HEK293 (cell line): ENCODE measurements around the gene IL11RA.

Experiments
- CTCF ChIA-PET: fragments of 350-600 bp; formaldehyde crosslinking; extraction: SDS; loops from one replicate; lab custom pipeline; 2021; ENCODE audit warnings: antibody characterized with exemption; lab: Yijun Ruan, JAX
- POLR2A ChIA-PET: fragments of 300-600 bp; formaldehyde crosslinking; extraction: SDS; loops from one replicate; lab custom pipeline; 2020; ENCODE audit warnings: antibody characterized with exemption, inconsistent platforms; lab: Yijun Ruan, JAX
- H3K27ac ChIP-seq: fragments of 200-500 bp; sonication (Bioruptor generic); 2 replicates; pipeline ENCODE4 v1.5.1; 2014; ENCODE audit warnings: low read depth, low read length, control low read depth, inconsistent platforms; ENCODE audit errors: extremely low read depth
- H3K36me3 ChIP-seq, 2 experiments: fragments of 200-500 bp in 1 of 2; sonication (Bioruptor generic) in 1 of 2; 1 replicate in 1 of 2; 2 replicates in 1 of 2; pipeline ENCODE4 v1.5.1; 2014 to 2017; ENCODE audit warnings: inconsistent platforms in 2 of 2, low read length in 2 of 2; ENCODE audit not compliant: control insufficient read depth in 2 of 2, insufficient read depth in 1 of 2
- H3K4me1 ChIP-seq: fragments of 200-500 bp; sonication (Bioruptor generic); 2 replicates; pipeline ENCODE4 v1.5.1; 2014; ENCODE audit warnings: mild to moderate bottlenecking, low read length, inconsistent platforms; ENCODE audit not compliant: control insufficient read depth, insufficient read depth
- H3K4me3 ChIP-seq: 2 replicates; pipeline ENCODE4 v1.5.1; 2011; ENCODE audit warnings: low read depth, mild to moderate bottlenecking, control low read depth, low read length, moderate library complexity
- H3K9me3 ChIP-seq: fragments of 200-500 bp; sonication (Bioruptor generic); 2 replicates; pipeline ENCODE4 v1.5.1; 2014; ENCODE audit warnings: low read depth, low read length, inconsistent platforms; ENCODE audit not compliant: control insufficient read depth, insufficient read depth
- INSM2 ChIP-seq: fragments of 450-650 bp; formaldehyde crosslinking; IDR thresholded peaks from 2 replicates; pipeline ENCODE4 v1.5.1; 2016; ENCODE audit warnings: missing biosample characterization, missing genetic modification characterization
- KLF7 ChIP-seq: fragments of 450-650 bp; formaldehyde crosslinking; IDR thresholded peaks from 2 replicates; pipeline ENCODE4 v1.5.1; 2016; ENCODE audit warnings: missing biosample characterization, missing genetic modification characterization, borderline replicate concordance
- KLF8 ChIP-seq: fragments of 450-650 bp; formaldehyde crosslinking; IDR thresholded peaks from 2 replicates; pipeline ENCODE4 v1.5.1; 2016; ENCODE audit warnings: missing biosample characterization, missing genetic modification characterization
- KLF9 ChIP-seq: fragments of 450-650 bp; formaldehyde crosslinking; IDR thresholded peaks from 2 replicates; pipeline ENCODE4 v1.5.1; 2016; ENCODE audit warnings: missing biosample characterization, missing genetic modification characterization, low read depth
- OSR2 ChIP-seq: fragments of 450-650 bp; formaldehyde crosslinking; IDR thresholded peaks from 2 replicates; pipeline ENCODE4 v1.5.1; 2016; ENCODE audit warnings: missing biosample characterization, missing genetic modification characterization
- SCRT1 ChIP-seq: fragments of 450-650 bp; formaldehyde crosslinking; IDR thresholded peaks from 2 replicates; pipeline ENCODE4 v1.5.1; 2016; ENCODE audit warnings: missing biosample characterization, missing genetic modification characterization, borderline replicate concordance
- ZBTB26 ChIP-seq: fragments of 450-650 bp; formaldehyde crosslinking; optimal IDR thresholded peaks from 2 replicates; pipeline ENCODE3; 2016; ENCODE audit warnings: missing biosample characterization, mild to moderate bottlenecking, missing genetic modification characterization
- ZBTB48 ChIP-seq: fragments of 450-650 bp; formaldehyde crosslinking; IDR thresholded peaks from 2 replicates; pipeline ENCODE4 v1.5.1; 2016; ENCODE audit warnings: missing biosample characterization, missing genetic modification characterization
- ZEB2 ChIP-seq: fragments of 450-650 bp; formaldehyde crosslinking; IDR thresholded peaks from 2 replicates; pipeline ENCODE4 v1.5.1; 2016; ENCODE audit warnings: missing biosample characterization, missing genetic modification characterization
- ZFHX2 ChIP-seq: fragments of 450-650 bp; formaldehyde crosslinking; conservative IDR thresholded peaks from 2 replicates; pipeline ENCODE4 v1.5.1; 2016; ENCODE audit warnings: missing biosample characterization, missing genetic modification characterization
- ZNF16 ChIP-seq: fragments of 450-650 bp; formaldehyde crosslinking; IDR thresholded peaks from 2 replicates; pipeline ENCODE4 v1.5.1; 2016; ENCODE audit warnings: low read depth, missing biosample characterization, missing genetic modification characterization
- ZNF2 ChIP-seq: fragments of 450-650 bp; formaldehyde crosslinking; IDR thresholded peaks from 2 replicates; pipeline ENCODE4 v1.5.1; 2016; ENCODE audit warnings: missing biosample characterization, missing genetic modification characterization
- ZNF202 ChIP-seq: fragments of 450-650 bp; formaldehyde crosslinking; IDR thresholded peaks from 2 replicates; pipeline ENCODE4 v1.5.1; 2016; ENCODE audit warnings: missing biosample characterization, missing genetic modification characterization, borderline replicate concordance
- ZNF248 ChIP-seq: fragments of 450-650 bp; formaldehyde crosslinking; IDR thresholded peaks from 2 replicates; pipeline ENCODE4 v1.5.1; 2017; ENCODE audit warnings: missing biosample characterization, missing genetic modification characterization
- ZNF426 ChIP-seq: fragments of 450-650 bp; formaldehyde crosslinking; IDR thresholded peaks from 2 replicates; pipeline ENCODE4 v1.5.1; 2017; ENCODE audit warnings: missing biosample characterization, missing genetic modification characterization, mild to moderate bottlenecking, inconsistent platforms, moderate library complexity
- ZNF530 ChIP-seq: fragments of 450-650 bp; formaldehyde crosslinking; IDR thresholded peaks from 2 replicates; pipeline ENCODE4 v1.5.1; 2016; ENCODE audit warnings: low read depth, missing biosample characterization, missing genetic modification characterization
- ZNF558 ChIP-seq: fragments of 450-650 bp; formaldehyde crosslinking; IDR thresholded peaks from 2 replicates; pipeline ENCODE4 v1.5.1; 2016; ENCODE audit warnings: missing biosample characterization, missing genetic modification characterization
- ZNF561 ChIP-seq: fragments of 450-650 bp; IDR thresholded peaks from 2 replicates; pipeline ENCODE4 v1.5.1; 2018; ENCODE audit warnings: missing biosample characterization, missing genetic modification characterization, borderline replicate concordance
- ZNF600 ChIP-seq: fragments of 450-650 bp; formaldehyde crosslinking; IDR thresholded peaks from 2 replicates; pipeline ENCODE4 v1.5.1; 2016; ENCODE audit warnings: missing biosample characterization, missing genetic modification characterization
- ZNF610 ChIP-seq: fragments of 450-650 bp; formaldehyde crosslinking; IDR thresholded peaks from 2 replicates; pipeline ENCODE4 v1.5.1; 2016; ENCODE audit warnings: missing biosample characterization, missing genetic modification characterization, borderline replicate concordance
- ZNF654 ChIP-seq: fragments of 450-650 bp; formaldehyde crosslinking; IDR thresholded peaks from 2 replicates; pipeline ENCODE4 v1.5.1; 2016; ENCODE audit warnings: low read depth, missing biosample characterization, missing genetic modification characterization
- TF ChIP-seq, protein P1 (sequence below): fragments of 450-650 bp; formaldehyde crosslinking; IDR thresholded peaks from 2 replicates; pipeline ENCODE4 v1.5.1; 2016; ENCODE audit warnings: missing biosample characterization, missing genetic modification characterization
- TF ChIP-seq, protein P2 (sequence below): fragments of 450-650 bp; IDR thresholded peaks from 2 replicates; pipeline ENCODE4 v1.5.1; 2018; ENCODE audit warnings: missing biosample characterization, missing genetic modification characterization

Gene IL11RA

DNA sequence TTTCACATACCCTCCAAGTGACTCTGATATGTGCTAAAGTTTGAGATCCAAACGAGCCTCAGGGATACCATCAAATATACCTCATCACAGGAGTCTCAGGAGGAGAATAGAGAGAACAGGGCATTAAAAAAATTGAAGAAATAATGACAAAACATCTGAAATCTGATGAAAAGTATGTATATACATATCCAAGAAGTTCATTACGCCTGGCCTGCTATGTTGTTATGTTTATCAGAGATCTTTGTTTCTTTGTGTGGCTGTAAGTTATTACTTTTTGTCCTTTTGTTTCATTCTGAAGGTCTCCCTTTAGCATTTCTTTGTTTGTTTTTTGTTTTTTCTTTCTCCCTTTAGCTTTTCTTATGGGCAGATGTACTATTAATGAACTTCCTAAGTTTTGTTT is 41.6 kb downstream of the IL11RA start:
- ChIA-PET CTCF (interaction anchor here (0.6 to 1.5 kb wide), 3 partner anchors 10 to 82 kb away, joined by 3 to 7 read pairs (median 4); partner anchors contain the start of gene RPP25L), POLR2A (no interaction called here)
- no peak for TF ChIP-seq ZNF16
- TF ChIP-seq ZNF558: peak; percentile 94
- no peak for TF ChIP-seq ZNF202 (tag by site-specific recombination)

DNA sequence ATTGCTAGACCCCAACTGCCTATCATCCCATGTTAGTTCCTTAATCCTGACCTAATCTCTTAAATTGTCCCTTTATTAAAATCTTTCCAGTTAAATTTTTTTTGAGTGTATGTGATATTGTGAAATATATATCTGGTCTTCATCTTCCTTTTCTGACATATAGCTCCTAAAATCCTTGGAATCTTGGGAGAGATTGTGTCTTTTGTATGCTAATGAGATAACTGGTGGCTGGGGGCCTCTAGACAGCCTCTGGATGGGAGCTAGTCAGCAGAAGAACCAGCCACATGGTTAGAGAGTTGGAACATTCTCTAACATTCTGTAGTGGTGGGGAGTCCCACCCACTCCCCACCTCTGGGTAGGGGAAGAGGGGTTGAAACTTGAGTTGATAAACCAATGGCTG is 42.8 kb downstream of the IL11RA start:
- Histone ChIP-seq H3K4me3 (no peak overlapping the region), H3K27ac (no peak overlapping the region), H3K4me1 (no peaks in the 10 kb centered on the region), H3K36me3 (no peaks in the 10 kb centered on the region), H3K9me3 (no peaks in the 10 kb centered on the region)
- no peak for TF ChIP-seq INSM2 (tag by site-specific recombination)
- TF ChIP-seq ZNF530 (tag by site-specific recombination): no peak
- ChIA-PET POLR2A (no interaction called here), CTCF (interaction anchor here (0.5 to 1.5 kb wide), 5 partner anchors 8 to 222 kb away, joined by 3 to 5 read pairs (median 3); no protein-coding TSS in a partner anchor)

More for the DNA sequence above, 41.6 kb downstream of the IL11RA start:
- H3K4me3 ChIP-seq: no peak overlapping the region
- H3K9me3 ChIP-seq: no peaks in the 10 kb centered on the region
- H3K27ac ChIP-seq: no peak overlapping the region
- H3K36me3 ChIP-seq: no peaks in the 10 kb centered on the region
- no peaks in the 10 kb centered on the region for H3K4me1 ChIP-seq

DNA sequence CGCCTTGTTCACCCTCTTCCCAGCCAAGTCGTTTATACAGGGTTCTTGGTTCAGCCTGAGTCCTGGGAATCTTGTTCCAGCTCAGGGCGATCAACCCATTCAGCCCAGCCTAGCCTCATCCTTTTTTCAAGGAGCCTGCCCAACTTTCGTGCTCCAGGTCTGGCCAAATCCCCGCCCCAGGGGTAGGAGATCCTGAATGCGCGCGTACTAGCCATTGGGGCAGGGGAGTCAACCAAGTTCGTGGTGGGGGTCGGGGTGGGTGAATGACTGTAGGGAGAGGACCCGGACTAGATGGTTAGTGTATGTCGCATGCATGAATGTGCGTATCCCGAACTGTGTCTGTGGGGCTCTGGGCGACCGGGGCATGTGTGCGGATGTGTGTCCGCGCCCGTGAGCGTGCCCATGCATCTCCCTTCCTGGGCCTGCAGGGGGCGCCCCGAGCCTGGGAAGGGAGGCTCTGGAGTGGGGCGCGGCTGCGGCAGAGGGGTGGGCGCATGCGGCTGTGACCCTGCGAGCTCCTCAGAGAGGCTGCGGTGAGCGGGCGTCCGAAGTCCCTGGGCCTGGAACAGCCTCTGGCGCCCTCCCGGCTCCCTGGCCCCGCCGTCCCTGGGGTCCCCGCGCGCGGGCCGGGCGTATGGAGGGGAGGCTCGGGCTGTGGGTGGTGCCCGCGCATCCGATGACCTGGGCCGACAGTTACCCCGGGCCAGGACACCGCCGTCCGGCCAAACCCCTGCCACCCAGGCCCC is 49.2 kb downstream of the IL11RA start:
- CTCF ChIA-PET: interaction anchor here (0.5 to 7.1 kb wide), 52 partner anchors 9 to 1301 kb away, joined by 3 to 116 read pairs (median 5); partner anchors contain the start of genes CCL19, CCL21, DCTN3 and GALT
- Histone ChIP-seq H3K27ac (no peak overlapping the region), H3K4me3 (peak overlapping the region; percentile 48), H3K36me3 (no peaks in the 10 kb centered on the region), H3K9me3 (no peaks in the 10 kb centered on the region), H3K4me1 (peaks cover 2% of the 10 kb centered on the region; the same call in 1 of the 2 replicates)
- POLR2A ChIA-PET: interaction anchor here (0.7 kb wide), 1 partner anchor 951 kb away, joined by 3 read pairs; no protein-coding TSS in a partner anchor
- 0 out of 2 replicates have a peak, but pooled peaks have one; percentile 26 for TF ChIP-seq ZNF561 (tag by site-specific recombination)
- no peak for TF ChIP-seq SCRT1
- TF ChIP-seq ZNF426 (tag by site-specific recombination): no peak
- TF ChIP-seq, protein P1, sequence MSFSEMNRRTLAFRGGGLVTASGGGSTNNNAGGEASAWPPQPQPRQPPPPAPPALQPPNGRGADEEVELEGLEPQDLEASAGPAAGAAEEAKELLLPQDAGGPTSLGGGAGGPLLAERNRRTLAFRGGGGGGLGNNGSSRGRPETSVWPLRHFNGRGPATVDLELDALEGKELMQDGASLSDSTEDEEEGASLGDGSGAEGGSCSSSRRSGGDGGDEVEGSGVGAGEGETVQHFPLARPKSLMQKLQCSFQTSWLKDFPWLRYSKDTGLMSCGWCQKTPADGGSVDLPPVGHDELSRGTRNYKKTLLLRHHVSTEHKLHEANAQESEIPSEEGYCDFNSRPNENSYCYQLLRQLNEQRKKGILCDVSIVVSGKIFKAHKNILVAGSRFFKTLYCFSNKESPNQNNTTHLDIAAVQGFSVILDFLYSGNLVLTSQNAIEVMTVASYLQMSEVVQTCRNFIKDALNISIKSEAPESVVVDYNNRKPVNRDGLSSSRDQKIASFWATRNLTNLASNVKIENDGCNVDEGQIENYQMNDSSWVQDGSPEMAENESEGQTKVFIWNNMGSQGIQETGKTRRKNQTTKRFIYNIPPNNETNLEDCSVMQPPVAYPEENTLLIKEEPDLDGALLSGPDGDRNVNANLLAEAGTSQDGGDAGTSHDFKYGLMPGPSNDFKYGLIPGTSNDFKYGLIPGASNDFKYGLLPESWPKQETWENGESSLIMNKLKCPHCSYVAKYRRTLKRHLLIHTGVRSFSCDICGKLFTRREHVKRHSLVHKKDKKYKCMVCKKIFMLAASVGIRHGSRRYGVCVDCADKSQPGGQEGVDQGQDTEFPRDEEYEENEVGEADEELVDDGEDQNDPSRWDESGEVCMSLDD (tag by site-specific recombination): peak; percentile 56; the same call in 1 of the 2 replicates
- 0 out of 2 replicates have a peak, but pooled peaks have one; percentile 34 for TF ChIP-seq ZNF654 (tag by site-specific recombination)
- TF ChIP-seq ZNF2 (tag by site-specific recombination): peak; percentile 58; the same call in 1 of the 2 replicates
- 0 out of 2 replicates have a peak, but pooled peaks have one; percentile 23 for TF ChIP-seq ZNF600 (tag by site-specific recombination)
- no peak for TF ChIP-seq OSR2 (tag by site-specific recombination)
- TF ChIP-seq KLF7: peak; percentile 55; the same call in 1 of the 2 replicates
- peak; percentile 87 for TF ChIP-seq ZBTB26 (tag by site-specific recombination)
- TF ChIP-seq KLF9 (tag by site-specific recombination): peak; percentile 53
- TF ChIP-seq ZNF610 (tag by site-specific recombination): no peak
- no peak for TF ChIP-seq ZEB2 (tag by site-specific recombination)
- TF ChIP-seq KLF8 (tag by site-specific recombination): peak; percentile 44; the same call in 1 of the 2 replicates
- TF ChIP-seq, protein P2, sequence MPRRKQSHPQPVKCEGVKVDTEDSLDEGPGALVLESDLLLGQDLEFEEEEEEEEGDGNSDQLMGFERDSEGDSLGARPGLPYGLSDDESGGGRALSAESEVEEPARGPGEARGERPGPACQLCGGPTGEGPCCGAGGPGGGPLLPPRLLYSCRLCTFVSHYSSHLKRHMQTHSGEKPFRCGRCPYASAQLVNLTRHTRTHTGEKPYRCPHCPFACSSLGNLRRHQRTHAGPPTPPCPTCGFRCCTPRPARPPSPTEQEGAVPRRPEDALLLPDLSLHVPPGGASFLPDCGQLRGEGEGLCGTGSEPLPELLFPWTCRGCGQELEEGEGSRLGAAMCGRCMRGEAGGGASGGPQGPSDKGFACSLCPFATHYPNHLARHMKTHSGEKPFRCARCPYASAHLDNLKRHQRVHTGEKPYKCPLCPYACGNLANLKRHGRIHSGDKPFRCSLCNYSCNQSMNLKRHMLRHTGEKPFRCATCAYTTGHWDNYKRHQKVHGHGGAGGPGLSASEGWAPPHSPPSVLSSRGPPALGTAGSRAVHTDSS (tag by site-specific recombination): no peak
- peak; percentile 45 for TF ChIP-seq ZFHX2 (tag by site-specific recombination)
- TF ChIP-seq ZNF248 (tag by site-specific recombination): no peak
- TF ChIP-seq ZBTB48 (tag by site-specific recombination): peak; percentile 48; the same call in 1 of the 2 replicates
